RPMI8226 (cell line): ENCODE measurements around the gene MLN.

Source experiments
- DNase-seq: peaks from one replicate; pipeline ENCODE4 v3.0.0-alpha.2; 2015

The MLN gene, protein sequence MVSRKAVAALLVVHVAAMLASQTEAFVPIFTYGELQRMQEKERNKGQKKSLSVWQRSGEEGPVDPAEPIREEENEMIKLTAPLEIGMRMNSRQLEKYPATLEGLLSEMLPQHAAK

GRCh38 chr6:33803571-33804053 is at the start of gene MLN:
MLN (minus strand) TSS chr6:33804003; CDS start chr6:33801163, 2,840 bp downstream.
- DNase-seq: no peak

DNA sequence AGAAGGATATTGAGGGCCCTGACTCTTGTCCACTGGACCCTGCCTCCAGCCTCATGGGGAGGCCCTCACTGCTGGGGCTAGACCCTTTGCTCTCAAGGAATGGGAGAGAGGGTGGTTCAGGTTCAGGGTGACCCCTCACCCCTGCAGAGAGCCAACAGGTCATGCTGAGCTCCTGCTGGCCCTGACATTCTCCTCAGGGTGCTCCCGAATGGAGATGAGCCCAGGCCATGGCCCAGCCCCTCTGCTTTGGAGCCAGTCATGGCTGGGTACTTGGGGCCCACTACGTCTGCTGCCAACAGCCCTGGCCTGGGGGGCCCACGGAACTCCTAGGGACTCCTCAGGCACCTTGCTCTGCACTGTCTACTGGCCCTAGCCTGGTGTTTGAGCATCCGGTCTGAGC is 49.2 kb upstream of the MLN start:
- no peak for DNase-seq

DNA sequence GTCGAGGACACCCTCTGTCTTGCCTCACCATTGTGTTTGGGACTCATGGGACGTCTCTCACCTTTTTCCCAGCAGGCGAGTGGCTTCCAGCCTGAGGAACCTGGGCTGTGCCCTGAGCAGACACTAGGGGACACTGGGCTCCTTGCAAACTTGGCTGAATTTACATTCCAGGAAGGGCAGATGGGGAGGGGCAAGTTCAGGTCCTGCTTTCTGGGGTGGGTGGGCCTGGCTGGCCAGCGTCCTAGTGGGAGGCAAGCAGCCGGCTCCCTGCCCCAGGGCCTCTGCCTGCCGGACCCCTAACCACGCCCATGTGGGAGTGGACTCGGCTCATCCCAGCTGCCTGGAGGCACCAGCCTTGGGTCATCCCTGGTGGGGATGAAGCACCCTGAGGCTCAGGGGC is 48.2 kb upstream of the MLN start:
- DNase-seq: peak; percentile 57

GRCh38 chr6:33850869-33851541 is 47.2 kb upstream of the MLN start:
- DNase-seq: peak; percentile 58

DNA sequence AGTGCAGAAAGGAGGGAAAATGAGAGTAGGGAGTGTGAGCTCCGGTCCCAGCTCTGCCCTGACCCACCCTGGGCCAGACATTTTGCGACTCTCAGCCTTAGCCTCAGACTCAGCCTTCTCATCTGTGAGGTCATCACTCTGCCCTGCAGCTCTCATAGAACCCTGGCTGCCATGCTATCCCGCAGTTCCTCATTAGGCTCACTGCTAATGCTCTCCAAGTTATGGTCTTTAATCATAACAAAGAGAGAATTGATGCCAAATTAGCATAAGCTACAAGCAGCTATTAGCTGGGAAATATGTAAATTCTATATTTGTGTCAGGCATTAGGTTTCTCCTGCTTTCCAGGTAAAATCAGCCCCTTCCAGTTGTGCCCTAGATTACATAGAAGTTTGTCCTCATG is 46.5 kb upstream of the MLN start:
- no peak for DNase-seq

GRCh38 chr6:33849500-33850075 is 45.8 kb upstream of the MLN start:
- DNase-seq: no peak

- DNase-seq: no peak
These were observed 44.7 kb upstream of the MLN start for GRCh38 chr6:33848484-33848883.

GRCh38 chr6:33847867-33848266 is 44.1 kb upstream of the MLN start:
- DNase-seq: no peak

DNA sequence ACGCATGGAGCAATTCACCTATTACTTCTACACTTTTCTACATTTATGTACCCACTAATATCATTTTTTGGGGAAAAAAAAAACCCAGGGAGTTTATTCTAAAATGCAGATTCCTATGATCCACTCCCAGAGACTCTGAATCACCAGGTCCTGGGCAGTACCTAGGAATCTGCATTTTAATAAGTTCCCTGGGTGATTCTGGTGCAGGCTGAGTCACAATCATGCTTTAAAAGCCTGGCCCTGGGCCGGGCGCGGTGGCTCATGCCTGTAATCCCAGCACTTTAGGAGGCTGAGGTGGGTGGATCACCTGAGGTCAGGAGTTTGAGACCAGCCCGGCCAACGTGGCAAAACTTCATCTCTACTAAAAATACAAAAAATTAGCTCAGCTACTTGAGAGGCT is 43.3 kb upstream of the MLN start:
- no peak for DNase-seq

GRCh38 chr6:33846226-33846625 is 42.4 kb upstream of the MLN start:
- no peak for DNase-seq

DNA sequence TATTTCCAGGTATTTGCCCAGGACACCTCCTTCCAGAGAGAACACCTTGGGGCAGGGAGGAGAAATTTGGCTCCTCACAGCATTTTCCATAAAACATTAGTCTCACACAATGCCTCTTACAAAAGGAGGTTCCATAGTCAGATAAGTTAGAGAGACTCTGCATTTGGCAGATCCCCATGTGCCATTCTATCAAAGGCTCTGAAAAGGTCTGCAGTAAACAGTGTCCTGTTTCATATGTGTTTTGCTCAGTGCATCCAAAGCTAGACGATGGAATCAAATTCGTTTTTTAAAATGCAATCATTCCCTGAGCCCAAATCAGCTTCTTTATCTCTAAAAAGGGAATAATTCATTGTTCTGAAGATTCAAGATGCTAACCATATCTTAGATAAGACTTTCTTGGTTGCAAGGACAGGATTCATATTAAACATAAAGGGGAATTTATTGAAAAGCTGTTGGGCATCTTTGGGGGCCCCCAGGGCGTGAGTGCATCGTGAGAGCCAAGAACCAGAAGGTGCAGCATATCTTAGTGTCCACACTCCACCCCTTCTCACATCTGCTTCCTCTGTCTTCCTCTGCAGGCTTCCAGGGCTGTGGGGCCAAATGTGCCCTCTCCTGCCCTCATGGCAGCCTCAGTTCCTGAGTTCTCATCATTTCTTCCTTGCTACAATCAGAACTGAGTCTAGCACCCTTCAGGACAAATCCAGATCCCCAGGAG is 41.4 kb upstream of the MLN start:
- no peak for DNase-seq

GRCh38 chr6:33843131-33844121 is 39.6 kb upstream of the MLN start:
- DNase-seq: no peak

- no peak for DNase-seq
These were observed 38.1 kb upstream of the MLN start for GRCh38 chr6:33841868-33842267.

- no peak for DNase-seq
These were observed 37.3 kb upstream of the MLN start for GRCh38 chr6:33841070-33841469.

- peak; percentile 80 for DNase-seq
These were observed 36.5 kb upstream of the MLN start for GRCh38 chr6:33840048-33840926.

DNA sequence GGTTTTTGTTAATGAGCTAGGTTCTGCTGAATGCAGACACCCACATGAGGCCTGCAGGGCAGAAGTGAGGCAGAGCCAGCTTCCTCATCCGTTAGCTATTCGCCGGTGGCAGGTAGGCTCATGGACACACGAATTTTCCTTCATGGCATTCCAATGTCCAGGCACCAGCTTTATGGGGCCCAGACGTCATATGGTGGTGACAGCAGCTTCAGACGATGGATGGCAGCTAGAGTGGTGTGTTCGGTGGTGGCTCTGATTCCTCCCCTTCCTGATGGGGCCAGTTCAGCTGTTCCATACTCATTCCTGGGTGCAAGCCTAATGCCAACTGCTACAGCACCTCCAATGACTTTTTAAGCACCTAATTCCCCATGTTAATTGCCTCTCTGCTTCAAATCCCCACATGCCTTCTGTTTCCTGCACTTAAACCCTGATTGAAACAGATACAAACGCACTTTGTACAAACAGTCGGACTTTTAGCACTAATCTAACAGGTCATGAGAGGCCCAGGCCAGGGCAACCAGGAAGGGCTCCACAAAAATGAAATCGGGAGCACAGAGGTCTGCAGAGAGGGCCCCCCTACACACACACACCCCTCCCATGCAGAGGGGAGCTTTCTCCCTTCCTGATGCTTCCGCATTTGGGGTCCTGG is 35.7 kb upstream of the MLN start:
- no peak for DNase-seq

GRCh38 chr6:33838983-33839382 is 35.2 kb upstream of the MLN start:
- DNase-seq: no peak

DNA sequence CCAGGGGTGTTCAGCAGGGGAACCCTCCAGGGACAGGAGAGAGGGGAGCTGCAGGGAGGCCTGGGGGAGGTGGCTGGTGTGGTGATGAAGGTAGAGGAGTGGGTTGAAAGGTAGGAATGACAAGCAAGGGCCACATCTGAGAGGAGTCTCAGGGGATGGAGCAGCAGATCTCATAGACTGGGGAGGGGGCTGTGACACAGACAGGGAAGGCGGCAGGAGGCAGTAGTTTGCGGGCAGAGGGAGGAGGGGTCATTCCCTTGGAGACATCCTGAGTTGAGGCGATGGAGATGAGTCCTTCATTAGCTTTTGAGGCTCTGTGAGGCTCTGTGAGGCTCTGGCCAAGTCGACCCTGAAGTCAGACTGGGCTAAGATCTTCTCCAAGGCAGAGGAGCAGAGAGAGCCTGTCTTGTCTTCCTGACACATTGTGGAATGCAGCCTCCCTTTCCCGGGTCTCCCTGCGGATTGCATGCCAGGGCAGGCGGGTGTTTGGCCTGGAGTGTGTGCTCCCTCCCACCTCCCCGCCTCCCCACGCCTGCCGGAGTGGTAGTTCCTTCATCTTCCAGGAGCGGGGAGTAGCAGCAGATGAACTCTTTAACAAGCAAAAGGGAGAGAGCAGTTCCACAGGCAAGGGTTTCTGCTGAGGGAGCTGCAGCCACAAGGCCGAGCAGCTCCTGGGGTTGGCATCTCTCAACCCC is 34.3 kb upstream of the MLN start:
- no peak for DNase-seq

GRCh38 chr6:33836806-33837469 is 33.1 kb upstream of the MLN start:
- no peak for DNase-seq
